Subcutaneous adipose tissue (tissue), 4 donors: ENCODE data around the gene ZFP42. TPM values are rescaled to one million over a fixed set of nuclear protein-coding genes. Genes with fewer than 3 reads are reported as not detected.

Experiments
- total RNA-seq, 4 donors: library from RNA; depleted of rRNA; stranded (reverse); fragments of >200 nt; gene quantifications; one replicate each; pipeline ENCODE4 v1.1.0, GENCODE V29; 2016
- TF ChIP-seq, protein P1 (sequence below): fragments of 450-650 bp; IDR thresholded peaks from one replicate; pipeline ENCODE4 v1.5.1; 2016; ENCODE audit warnings: low read depth, mild to moderate bottlenecking, control low read depth, antibody characterized with exemption, moderate library complexity

Gene ZFP42
- total RNA-seq, 4 donors from 2014 or later = not detected

DNA sequence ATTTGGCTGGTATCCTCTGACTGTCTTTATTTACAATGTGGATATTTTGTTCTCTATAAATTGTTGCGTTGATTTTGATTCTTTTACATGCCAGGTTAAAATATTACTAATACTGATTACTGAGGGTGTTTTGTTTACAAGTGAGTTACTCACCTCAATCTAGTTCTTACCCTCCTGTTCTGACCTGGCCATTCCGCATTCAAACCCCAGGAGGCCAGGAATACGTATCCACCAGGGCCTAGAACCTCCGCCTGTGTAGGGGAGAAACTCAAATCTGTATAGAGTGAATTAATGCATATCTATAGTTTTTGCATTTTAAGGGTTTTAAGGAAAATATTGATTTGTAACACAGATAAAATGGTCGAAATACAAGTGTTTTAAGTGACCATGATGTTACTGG, 2.6 kb upstream of the ZFP42 start:
- TF ChIP-seq, protein P1, sequence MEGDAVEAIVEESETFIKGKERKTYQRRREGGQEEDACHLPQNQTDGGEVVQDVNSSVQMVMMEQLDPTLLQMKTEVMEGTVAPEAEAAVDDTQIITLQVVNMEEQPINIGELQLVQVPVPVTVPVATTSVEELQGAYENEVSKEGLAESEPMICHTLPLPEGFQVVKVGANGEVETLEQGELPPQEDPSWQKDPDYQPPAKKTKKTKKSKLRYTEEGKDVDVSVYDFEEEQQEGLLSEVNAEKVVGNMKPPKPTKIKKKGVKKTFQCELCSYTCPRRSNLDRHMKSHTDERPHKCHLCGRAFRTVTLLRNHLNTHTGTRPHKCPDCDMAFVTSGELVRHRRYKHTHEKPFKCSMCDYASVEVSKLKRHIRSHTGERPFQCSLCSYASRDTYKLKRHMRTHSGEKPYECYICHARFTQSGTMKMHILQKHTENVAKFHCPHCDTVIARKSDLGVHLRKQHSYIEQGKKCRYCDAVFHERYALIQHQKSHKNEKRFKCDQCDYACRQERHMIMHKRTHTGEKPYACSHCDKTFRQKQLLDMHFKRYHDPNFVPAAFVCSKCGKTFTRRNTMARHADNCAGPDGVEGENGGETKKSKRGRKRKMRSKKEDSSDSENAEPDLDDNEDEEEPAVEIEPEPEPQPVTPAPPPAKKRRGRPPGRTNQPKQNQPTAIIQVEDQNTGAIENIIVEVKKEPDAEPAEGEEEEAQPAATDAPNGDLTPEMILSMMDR = no peak

DNA sequence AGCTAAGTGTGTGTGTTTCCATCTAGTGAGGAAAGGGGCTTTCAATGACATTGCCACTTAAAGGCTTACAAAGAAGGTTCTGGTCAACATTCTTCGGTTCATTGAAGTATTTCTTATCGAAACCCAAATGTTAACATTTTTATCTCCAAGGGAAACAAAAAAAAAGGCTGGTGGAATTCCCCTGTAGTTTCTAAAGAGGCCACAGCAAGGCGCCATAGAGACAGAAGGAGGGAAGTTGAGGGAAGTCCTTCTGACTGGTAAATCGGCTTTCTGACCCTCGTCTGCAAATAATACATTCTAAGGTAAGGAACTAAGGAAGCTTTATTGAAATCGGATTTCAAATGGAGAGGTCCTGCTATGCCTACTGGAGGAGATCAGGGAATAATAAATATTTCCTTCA, 1.7 kb upstream of the ZFP42 start:
- TF ChIP-seq, protein P1 = no peak

DNA sequence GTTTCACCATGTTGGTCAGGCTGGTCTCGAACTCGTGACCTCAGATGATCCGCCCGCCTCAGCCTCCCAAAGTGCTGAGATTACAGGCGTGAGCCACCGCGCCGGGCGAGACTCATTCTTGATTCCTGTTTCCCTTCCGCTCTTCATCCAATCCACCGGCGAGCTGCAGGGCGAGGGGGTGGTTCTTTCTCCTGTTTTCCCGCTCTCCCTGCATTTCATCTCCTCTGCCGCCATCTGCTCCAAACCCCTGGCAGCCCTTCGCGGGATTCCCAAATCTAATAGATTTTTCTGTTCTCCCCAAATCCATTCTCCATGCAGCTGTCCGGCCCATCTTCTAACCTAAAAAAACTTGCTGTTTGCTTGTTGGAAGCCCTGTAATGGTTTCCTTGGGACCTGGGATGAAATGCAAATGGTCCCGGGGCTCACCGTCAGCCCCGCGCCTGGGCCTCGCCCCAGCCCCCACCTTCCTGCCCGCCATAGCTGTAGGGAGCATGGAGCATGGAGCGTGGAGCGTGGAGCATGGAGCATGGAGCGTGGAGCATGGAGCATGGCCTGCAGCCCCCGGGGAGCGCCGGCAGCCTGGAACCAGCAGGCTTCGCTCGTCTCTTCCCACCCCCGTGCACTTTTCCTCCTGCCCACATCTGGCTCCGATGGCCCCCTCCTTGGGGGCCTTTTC, 1.1 kb downstream of the ZFP42 start:
- TF ChIP-seq, protein P1 = no peak

DNA sequence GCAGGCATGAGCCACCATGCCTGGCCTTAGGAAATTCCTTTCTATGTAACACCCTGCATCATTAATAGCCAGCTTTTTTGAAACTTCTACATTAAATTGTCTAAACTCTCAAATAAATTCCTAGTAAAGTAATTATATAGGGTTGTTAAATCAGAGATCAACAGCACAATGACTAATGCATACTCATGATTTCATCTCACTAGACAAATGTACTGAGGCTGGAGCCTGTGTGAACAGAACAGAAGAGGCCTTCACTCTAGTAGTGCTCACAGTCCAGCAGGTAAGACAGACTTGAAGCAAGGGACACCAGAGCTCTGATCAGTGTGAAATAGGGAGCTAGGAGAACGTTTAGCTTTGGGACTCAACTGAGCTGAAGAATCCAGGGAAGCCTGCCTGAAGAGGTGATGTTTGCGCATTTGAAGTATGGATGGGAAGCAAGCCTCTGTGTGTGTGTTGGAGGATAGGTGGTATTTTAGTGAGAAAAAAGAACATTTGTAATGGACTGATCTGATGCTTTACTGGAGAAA, 3.9 kb downstream of the ZFP42 start:
- TF ChIP-seq, protein P1 = no peak

DNA sequence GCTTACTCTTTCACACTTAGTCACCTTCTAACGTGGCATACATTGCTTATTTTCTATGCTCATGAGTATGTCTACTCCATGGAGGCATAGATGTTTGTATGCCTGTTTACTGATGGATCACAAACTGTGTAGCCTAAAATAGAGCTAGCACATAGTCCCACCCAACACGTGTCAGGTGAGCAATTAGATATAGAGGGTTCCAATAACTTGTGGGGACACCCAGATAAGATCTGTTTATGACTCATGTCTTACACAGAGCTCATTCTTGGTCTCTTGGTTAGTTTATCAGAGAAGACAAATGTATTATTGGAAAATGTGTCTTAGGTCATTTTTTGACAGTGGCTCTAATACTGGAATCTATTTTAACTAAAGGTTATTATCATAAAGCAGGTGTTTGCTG, 6.8 kb downstream of the ZFP42 start:
- TF ChIP-seq, protein P1 = no peak

DNA sequence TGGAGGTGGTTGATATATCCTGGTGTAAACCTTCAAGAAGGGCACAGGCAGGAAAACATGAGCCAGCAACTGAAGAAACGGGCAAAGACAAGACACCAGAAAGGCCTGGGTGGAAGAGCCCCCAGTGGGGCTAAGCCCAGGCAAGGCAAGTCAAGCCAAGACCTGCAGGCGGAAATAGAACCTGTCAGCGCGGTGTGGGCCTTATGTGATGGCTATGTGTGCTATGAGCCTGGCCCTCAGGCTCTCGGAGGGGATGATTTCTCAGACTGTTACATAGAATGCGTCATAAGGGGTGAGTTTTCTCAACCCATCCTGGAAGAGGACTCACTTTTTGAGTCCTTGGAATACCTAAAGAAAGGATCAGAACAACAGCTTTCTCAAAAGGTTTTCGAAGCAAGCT, 7.2 kb downstream of the ZFP42 start:
- TF ChIP-seq, protein P1 = no peak

DNA sequence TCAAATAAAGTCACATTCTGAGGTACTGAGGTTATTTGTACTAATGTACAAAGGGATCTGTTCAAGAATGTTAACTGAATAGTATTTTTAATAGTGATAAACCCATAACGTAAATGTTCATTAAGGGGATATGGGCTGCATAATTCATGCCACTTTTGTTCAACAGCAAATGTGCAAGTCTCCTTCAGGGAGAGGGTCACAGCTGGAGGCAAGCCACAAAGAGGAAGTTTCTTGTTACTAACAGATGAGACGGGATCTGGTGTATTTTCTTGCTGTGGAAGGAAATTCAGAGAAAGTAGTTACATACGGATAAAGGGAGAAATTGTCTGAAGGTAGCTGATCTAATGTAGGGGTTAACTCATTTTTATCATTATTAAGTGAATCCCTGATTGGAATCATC, 10.0 kb downstream of the ZFP42 start:
- TF ChIP-seq, protein P1 = no peak
